Measurements from ENCODE around the gene TAF11L4.
"Not testable (repeated sequence)": the region's sequence is repeated elsewhere in the genome, so short reads cannot be mapped to it uniquely, and the experiment has no call there.

DNA sequence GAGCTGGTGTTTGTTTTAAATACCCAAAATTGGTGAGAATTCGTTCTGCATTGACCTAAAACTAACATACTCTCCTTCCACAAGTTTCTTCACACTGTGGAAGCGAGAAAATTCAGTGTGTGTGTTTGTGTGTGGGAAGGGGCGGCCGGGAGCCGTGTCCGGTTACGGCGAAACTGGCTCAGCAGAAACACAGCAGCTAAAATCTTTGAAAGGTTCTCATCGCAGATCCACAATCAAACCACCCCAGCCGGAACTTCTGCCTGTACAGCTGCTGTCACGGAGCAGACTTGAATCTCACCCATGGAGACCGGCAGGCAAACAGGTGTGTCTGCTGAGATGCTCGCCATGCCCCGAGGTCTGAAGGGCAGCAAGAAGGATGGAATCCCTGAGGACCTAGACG lies 6.8 kb downstream of the TAF11L4 start, which contains the start of gene TAF11L6:
- not testable (repeated sequence) for TF ChIP-seq CTCF (IDR thresholded peaks at IDR 0.05); EP300 (IDR thresholded peaks at IDR 0.05; ENCODE audit: borderline replicate concordance in 1 of 2, low read depth in 1 of 2, low read length in 1 of 2); GATA2 (CRISPR knock-in tag; IDR thresholded peaks at IDR 0.05)
- TF ChIP-seq, protein P1, sequence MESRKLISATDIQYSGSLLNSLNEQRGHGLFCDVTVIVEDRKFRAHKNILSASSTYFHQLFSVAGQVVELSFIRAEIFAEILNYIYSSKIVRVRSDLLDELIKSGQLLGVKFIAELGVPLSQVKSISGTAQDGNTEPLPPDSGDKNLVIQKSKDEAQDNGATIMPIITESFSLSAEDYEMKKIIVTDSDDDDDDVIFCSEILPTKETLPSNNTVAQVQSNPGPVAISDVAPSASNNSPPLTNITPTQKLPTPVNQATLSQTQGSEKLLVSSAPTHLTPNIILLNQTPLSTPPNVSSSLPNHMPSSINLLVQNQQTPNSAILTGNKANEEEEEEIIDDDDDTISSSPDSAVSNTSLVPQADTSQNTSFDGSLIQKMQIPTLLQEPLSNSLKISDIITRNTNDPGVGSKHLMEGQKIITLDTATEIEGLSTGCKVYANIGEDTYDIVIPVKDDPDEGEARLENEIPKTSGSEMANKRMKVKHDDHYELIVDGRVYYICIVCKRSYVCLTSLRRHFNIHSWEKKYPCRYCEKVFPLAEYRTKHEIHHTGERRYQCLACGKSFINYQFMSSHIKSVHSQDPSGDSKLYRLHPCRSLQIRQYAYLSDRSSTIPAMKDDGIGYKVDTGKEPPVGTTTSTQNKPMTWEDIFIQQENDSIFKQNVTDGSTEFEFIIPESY (IDR thresholded peaks at IDR 0.05; ENCODE audit: borderline replicate concordance, low read depth): not testable (repeated sequence)

All from SK-N-SH (cell line).